Left ventricle myocardium inferior (tissue), 1 donor: ENCODE results near the gene TRIM23. TPM values are rescaled to one million over a fixed set of nuclear protein-coding genes. Genes with fewer than 3 reads are reported as not detected.
A peak's percentile ranks its signal among the peaks of the same experiment; 100 is the strongest.

Experiments used
- DNase-seq: peaks from one replicate; pipeline ENCODE4 v3.0.0-alpha.2; 2020
- H3K27ac ChIP-seq: fragments of 200-600 bp; replicated peaks from 2 replicates; pipeline ENCODE4 v1.8.0; 2021
- H3K27me3 ChIP-seq: fragments of 200-600 bp; 2 replicates; pipeline ENCODE4 v1.8.0; 2021; ENCODE audit warnings: low read depth
- H3K36me3 ChIP-seq: fragments of 200-600 bp; 2 replicates; pipeline ENCODE4 v1.8.0; 2021
- H3K4me1 ChIP-seq: fragments of 200-600 bp; 2 replicates; pipeline ENCODE4 v1.8.0; 2021
- H3K4me3 ChIP-seq: fragments of 200-600 bp; 2 replicates; pipeline ENCODE4 v1.8.0; 2021; ENCODE audit warnings: mild to moderate bottlenecking, moderate library complexity
- H3K9me3 ChIP-seq: fragments of 200-600 bp; replicated peaks from 2 replicates; pipeline ENCODE4 v1.8.0; 2021
- CTCF ChIP-seq: fragments of 200-600 bp; IDR thresholded peaks from 2 replicates; pipeline ENCODE4 v1.8.0; 2021; ENCODE audit warnings: antibody characterized with exemption, mild to moderate bottlenecking, borderline replicate concordance
- intact Hi-C: fragments of 100-400 bp; cut with micrococcal nuclease; formaldehyde crosslinking; loops from one replicate; pipeline ENCODE4 v1.11.0; 2022
- long read RNA-seq: library from polyadenylated mRNA; unstranded; transcript quantifications from one replicate; pipeline ENCODE4 v2.0.0, GENCODE V29; 2021
- total RNA-seq: library from RNA; stranded (reverse); fragmentation: NEBNext Ultra II Directional; extraction: Animal tissue kit (Norgen Biotek cat#: 25700); gene quantifications from one replicate; pipeline ENCODE4 v1.2.1, GENCODE V29; 2021
- donor health status: DM: no; HTN: yes; CAD: no; lungs with severe emphysema.

The TRIM23 gene
- 19.1 TPM for total RNA-seq
- long read RNA-seq, full-length matches to known transcripts, result 40 of 46 reads
- long read RNA-seq, partial matches to known transcripts, result 2 of 46 reads
- long read RNA-seq, other reads (novel, unspliced or antisense), result 4 of 46 reads

GRCh38 chr5:65624025-65624570, at the start of gene TRIM23:
TRIM23 (minus strand) TSS chr5:65624333; CDS start chr5:65624274, 59 bp downstream.
- peak within 1 kb of the TSS; percentile 95 for H3K27ac ChIP-seq
- H3K4me3 ChIP-seq, result peak within 1 kb of the TSS; percentile 74
- TF ChIP-seq CTCF, result no peak
- no peaks in the 10 kb centered on the region for H3K9me3 ChIP-seq
- intact Hi-C loops, result no loop called here
- peaks cover 68% of the 10 kb centered on the region for H3K4me1 ChIP-seq
- peak; percentile 91 for DNase-seq
- H3K36me3 ChIP-seq, result peaks cover 6% of the 10 kb centered on the region
- H3K27me3 ChIP-seq, result no peaks in the 10 kb centered on the region

GRCh38 chr5:65672796-65673195, 48.7 kb upstream of the TRIM23 start:
- Histone ChIP-seq H3K4me3 (no peak overlapping the region), H3K27ac (no peak overlapping the region), H3K36me3 (peaks cover 19% of the 10 kb centered on the region), H3K27me3 (no peaks in the 10 kb centered on the region), H3K4me1 (no peaks in the 10 kb centered on the region), H3K9me3 (no peaks in the 10 kb centered on the region)
- DNase-seq, result no peak
- intact Hi-C loops, result no loop called here
- no peak for TF ChIP-seq CTCF

- Histone ChIP-seq H3K4me1 (peaks cover 5% of the 10 kb centered on the region), H3K4me3 (no peak overlapping the region), H3K27me3 (no peaks in the 10 kb centered on the region), H3K36me3 (peaks cover 31% of the 10 kb centered on the region), H3K27ac (no peak overlapping the region), H3K9me3 (no peaks in the 10 kb centered on the region)
- no peak for DNase-seq
- no peak for TF ChIP-seq CTCF
- intact Hi-C loops, result no loop called here
Measured at GRCh38 chr5:65668696-65669095, 44.6 kb upstream of the TRIM23 start.

GRCh38 chr5:65663804-65664521, 39.8 kb upstream of the TRIM23 start:
- Histone ChIP-seq H3K27ac (no peak overlapping the region), H3K9me3 (no peaks in the 10 kb centered on the region), H3K36me3 (peaks cover 41% of the 10 kb centered on the region), H3K27me3 (no peaks in the 10 kb centered on the region), H3K4me1 (peaks cover 11% of the 10 kb centered on the region), H3K4me3 (no peak overlapping the region)
- no peak for DNase-seq
- TF ChIP-seq CTCF, result peak; percentile 51
- intact Hi-C loops, result no loop called here

- H3K9me3 ChIP-seq, result no peaks in the 10 kb centered on the region
- H3K27ac ChIP-seq, result no peak overlapping the region
- TF ChIP-seq CTCF, result no peak
- H3K4me3 ChIP-seq, result no peak overlapping the region
- H3K36me3 ChIP-seq, result peaks cover 53% of the 10 kb centered on the region
- DNase-seq, result no peak
- no peaks in the 10 kb centered on the region for H3K4me1 ChIP-seq
- no peaks in the 10 kb centered on the region for H3K27me3 ChIP-seq
- intact Hi-C loops, result no loop called here
Measured at GRCh38 chr5:65654713-65655112, 30.6 kb upstream of the TRIM23 start.
